Right ventricle myocardium inferior (tissue), 1 donor: Measurements from ENCODE around the gene ISL2. TPM values are rescaled to one million over a fixed set of nuclear protein-coding genes. Genes with fewer than 3 reads are reported as not detected.
A peak's percentile ranks its signal among the peaks of the same experiment; 100 is the strongest.

Experiments
- ATAC-seq: fragments of 200-7000 bp; cut with Tn5 transposase; one replicate; pipeline ENCODE4 v1.9.1; 2020; ENCODE audit warnings: mild to moderate bottlenecking, moderate library complexity
- DNase-seq: peaks from one replicate; pipeline ENCODE4 v3.0.0; 2021; ENCODE audit errors: missing footprints
- intact Hi-C: fragments of 100-400 bp; cut with DNase I; formaldehyde crosslinking; loops from one replicate; pipeline ENCODE4 v1.11.0; 2022
- total RNA-seq: library from RNA; stranded (reverse); fragmentation: NEBNext Ultra II Directional; extraction: Animal tissue kit (Norgen Biotek cat#: 25700); gene quantifications from one replicate; pipeline ENCODE4 v1.2.1, GENCODE V29; 2021
- donor health status: DM: no; HTN: yes; CAD: no; lungs with severe emphysema.

The ISL2 gene
- total RNA-seq, 1 donor from 2014 or later = not detected

GRCh38 chr15:76339305-76340197, 3.0 kb downstream of the ISL2 start:
- ATAC-seq = no peak
- DNase-seq = no peak
- intact Hi-C loops = no loop called here

- intact Hi-C loops = no loop called here
- ATAC-seq = peak; percentile 21
- DNase-seq = no peak
Measured at GRCh38 chr15:76340198-76340802, 3.7 kb downstream of the ISL2 start.

GRCh38 chr15:76340803-76341365, 4.3 kb downstream of the ISL2 start:
- DNase-seq (no peak), ATAC-seq (no peak)
- intact Hi-C loops = no loop called here

GRCh38 chr15:76341366-76342057, 4.9 kb downstream of the ISL2 start:
- ATAC-seq = no peak
- intact Hi-C loops = no loop called here
- DNase-seq = no peak

- no peak for DNase-seq
- no peak for ATAC-seq
- intact Hi-C loops = no loop called here
Measured at GRCh38 chr15:76342058-76342381, 5.4 kb downstream of the ISL2 start.

GRCh38 chr15:76342382-76343201, 6.0 kb downstream of the ISL2 start:
- intact Hi-C loops = no loop called here
- no peak for ATAC-seq
- DNase-seq = no peak

GRCh38 chr15:76343313-76343996, 6.9 kb downstream of the ISL2 start:
- ATAC-seq (no peak), DNase-seq (no peak)
- intact Hi-C loops = no loop called here

- DNase-seq = no peak
- no peak for ATAC-seq
- intact Hi-C loops = no loop called here
Measured at GRCh38 chr15:76344893-76345582, 8.5 kb downstream of the ISL2 start.

- ATAC-seq = no peak
- intact Hi-C loops = no loop called here
- no peak for DNase-seq
Measured at GRCh38 chr15:76345583-76345879, 9.0 kb downstream of the ISL2 start.

- DNase-seq (no peak), ATAC-seq (no peak)
- intact Hi-C loops = no loop called here
Measured at GRCh38 chr15:76345880-76346668, 9.5 kb downstream of the ISL2 start.

GRCh38 chr15:76346669-76347481, 10.3 kb downstream of the ISL2 start:
- no peak for DNase-seq
- no peak for ATAC-seq
- intact Hi-C loops = no loop called here

- DNase-seq (no peak), ATAC-seq (no peak)
- intact Hi-C loops = no loop called here
Measured at GRCh38 chr15:76347482-76348055, 11.0 kb downstream of the ISL2 start.

GRCh38 chr15:76349301-76350070, 12.9 kb downstream of the ISL2 start:
- intact Hi-C loops = no loop called here
- DNase-seq (no peak), ATAC-seq (no peak)

GRCh38 chr15:76353023-76353577, 16.5 kb downstream of the ISL2 start:
- intact Hi-C loops = no loop called here
- ATAC-seq (no peak), DNase-seq (no peak)

GRCh38 chr15:76353903-76354302, 17.3 kb downstream of the ISL2 start:
- intact Hi-C loops = no loop called here
- ATAC-seq (no peak), DNase-seq (no peak)
